ENCODE results near the gene LRG1. TPM values are rescaled to one million over a fixed set of nuclear protein-coding genes. Genes with fewer than 3 reads are reported as not detected.

Gene LRG1
- polyA plus RNA-seq, 1 donor (not counting 4 experiments of a cell fraction or from before 2014, with no cell fraction given) = 1.2 TPM

- no peak overlapping the region for H3K9ac ChIP-seq (ENCODE audit: control insufficient read depth, extremely low read depth, insufficient read depth, low read length)
- no peak overlapping the region for H3K27ac ChIP-seq (ENCODE audit: control insufficient read depth, insufficient read depth, low read length)
- no peaks in the 10 kb centered on the region for H3K79me2 ChIP-seq (ENCODE audit: control insufficient read depth, insufficient read depth, low read length)
- no peak for TF ChIP-seq CTCF (optimal IDR thresholded peaks at IDR 0.05 in 1 of 3, IDR thresholded peaks at IDR 0.05 in 1 of 3, conservative IDR thresholded peaks at IDR 0.05 in 1 of 3; ENCODE audit: extremely low read depth in 1 of 3, insufficient read depth in 2 of 3, low read length in 3 of 3)
- no peak for TF ChIP-seq EZH2 (IDR thresholded peaks at IDR 0.05; ENCODE audit: low read length)
- H3K4me3 ChIP-seq (ENCODE audit: control insufficient read depth in 2 of 3, extremely low read depth in 1 of 3, insufficient read depth in 2 of 3, low read depth in 1 of 3, low read length in 3 of 3) = no peak overlapping the region
- peaks cover 13 to 15% of the 10 kb centered on the region in 2 experiments for H3K36me3 ChIP-seq (ENCODE audit: control insufficient read depth in 2 of 2, extremely low read depth in 1 of 2, insufficient read depth in 2 of 2, low read length in 2 of 2)
- peaks cover 8% of the 10 kb centered on the region for H3K4me1 ChIP-seq (ENCODE audit: control insufficient read depth, extremely low read depth, insufficient read depth, low read length)
- FAIRE-seq (no peak), DNase-seq (ENCODE audit: low read depth, low spot score) (no peak)
- peaks cover 2% of the 10 kb centered on the region for H3K9me1 ChIP-seq (ENCODE audit: control insufficient read depth, extremely low read depth, insufficient read depth, low read length)
- no peak overlapping the region for H2AFZ ChIP-seq (ENCODE audit: control insufficient read depth, low read length)
- dilution Hi-C loops (cut with MboI; ENCODE audit: extremely low pct_ligation_motif_present, low sequenced_read_pairs) = no loop called here
- H3K4me2 ChIP-seq (ENCODE audit: control insufficient read depth, extremely low read depth, insufficient read depth, low read depth, low read length) = no peak overlapping the region
- no peaks in the 10 kb centered on the region for H3K27me3 ChIP-seq (ENCODE audit: control insufficient read depth, extremely low read depth, insufficient read depth, low read length)
- no peaks in the 10 kb centered on the region for H4K20me1 ChIP-seq (ENCODE audit: control insufficient read depth, extremely low read depth, insufficient read depth, low read length)
- H3K9me3 ChIP-seq (ENCODE audit: control insufficient read depth, low read depth, low read length) = no peaks in the 10 kb centered on the region
These were observed 34.8 kb downstream of the LRG1 start for GRCh38 chr19:4504891-4505569.

GRCh38 chr19:4504297-4504701 is 35.5 kb downstream of the LRG1 start:
- Histone ChIP-seq H3K9me1 (ENCODE audit: control insufficient read depth, extremely low read depth, insufficient read depth, low read length) (peaks cover 2% of the 10 kb centered on the region), H3K4me3 (ENCODE audit: control insufficient read depth in 2 of 3, extremely low read depth in 1 of 3, insufficient read depth in 2 of 3, low read depth in 1 of 3, low read length in 3 of 3) (no peak overlapping the region), H3K79me2 (ENCODE audit: control insufficient read depth, insufficient read depth, low read length) (no peaks in the 10 kb centered on the region), H2AFZ (ENCODE audit: control insufficient read depth, low read length) (no peak overlapping the region), H3K27me3 (ENCODE audit: control insufficient read depth, extremely low read depth, insufficient read depth, low read length) (no peaks in the 10 kb centered on the region), H3K9me3 (ENCODE audit: control insufficient read depth, low read depth, low read length) (no peaks in the 10 kb centered on the region), H4K20me1 (ENCODE audit: control insufficient read depth, extremely low read depth, insufficient read depth, low read length) (no peaks in the 10 kb centered on the region), H3K9ac (ENCODE audit: control insufficient read depth, extremely low read depth, insufficient read depth, low read length) (no peak overlapping the region), H3K27ac (ENCODE audit: control insufficient read depth, insufficient read depth, low read length) (no peak overlapping the region), H3K36me3 (ENCODE audit: control insufficient read depth in 2 of 2, extremely low read depth in 1 of 2, insufficient read depth in 2 of 2, low read length in 2 of 2) (peaks cover 13 to 15% of the 10 kb centered on the region in 2 experiments), H3K4me2 (ENCODE audit: control insufficient read depth, extremely low read depth, insufficient read depth, low read depth, low read length) (no peak overlapping the region), H3K4me1 (ENCODE audit: control insufficient read depth, extremely low read depth, insufficient read depth, low read length) (peaks cover 8% of the 10 kb centered on the region)
- no peak for DNase-seq (ENCODE audit: low read depth, low spot score)
- dilution Hi-C loops (cut with MboI; ENCODE audit: extremely low pct_ligation_motif_present, low sequenced_read_pairs) = no loop called here
- TF ChIP-seq EZH2 (IDR thresholded peaks at IDR 0.05; ENCODE audit: low read length) (no peak), CTCF (optimal IDR thresholded peaks at IDR 0.05 in 1 of 3, IDR thresholded peaks at IDR 0.05 in 1 of 3, conservative IDR thresholded peaks at IDR 0.05 in 1 of 3; ENCODE audit: extremely low read depth in 1 of 3, insufficient read depth in 2 of 3, low read length in 3 of 3) (no peak)
- FAIRE-seq = no peak
